ENCODE measurements around the gene STOML3. TPM values are rescaled to one million over a fixed set of nuclear protein-coding genes. Genes with fewer than 3 reads are reported as not detected.

Gene STOML3
- total and polyA plus RNA-seq, 8 donors = not detected

DNA sequence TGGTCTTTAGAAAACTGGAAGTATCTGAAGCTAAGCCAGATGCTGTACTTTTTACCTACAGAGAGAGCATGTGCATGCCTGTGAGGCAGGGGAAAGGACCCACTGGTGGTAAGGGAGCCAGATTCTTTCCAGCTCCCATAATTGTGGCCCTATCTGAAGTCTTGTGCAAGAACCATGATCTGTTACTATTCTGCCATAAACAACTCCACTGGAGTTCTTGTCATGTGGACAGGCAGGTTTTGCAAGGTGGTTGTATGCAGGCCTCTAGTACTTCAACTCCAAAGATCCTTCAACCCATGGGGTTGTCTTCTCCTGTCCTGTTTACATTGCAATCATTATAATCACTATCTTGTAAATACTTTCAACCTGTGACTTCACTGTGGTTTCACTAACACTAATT is 33.1 kb upstream of the STOML3 start:
- no peak overlapping the region for H3K27ac ChIP-seq
- no peak for TF ChIP-seq POLR2A (IDR thresholded peaks at IDR 0.05)
- TF ChIP-seq POLR2AphosphoS5 (IDR thresholded peaks at IDR 0.05) = no peak
- TF ChIP-seq, protein P1, sequence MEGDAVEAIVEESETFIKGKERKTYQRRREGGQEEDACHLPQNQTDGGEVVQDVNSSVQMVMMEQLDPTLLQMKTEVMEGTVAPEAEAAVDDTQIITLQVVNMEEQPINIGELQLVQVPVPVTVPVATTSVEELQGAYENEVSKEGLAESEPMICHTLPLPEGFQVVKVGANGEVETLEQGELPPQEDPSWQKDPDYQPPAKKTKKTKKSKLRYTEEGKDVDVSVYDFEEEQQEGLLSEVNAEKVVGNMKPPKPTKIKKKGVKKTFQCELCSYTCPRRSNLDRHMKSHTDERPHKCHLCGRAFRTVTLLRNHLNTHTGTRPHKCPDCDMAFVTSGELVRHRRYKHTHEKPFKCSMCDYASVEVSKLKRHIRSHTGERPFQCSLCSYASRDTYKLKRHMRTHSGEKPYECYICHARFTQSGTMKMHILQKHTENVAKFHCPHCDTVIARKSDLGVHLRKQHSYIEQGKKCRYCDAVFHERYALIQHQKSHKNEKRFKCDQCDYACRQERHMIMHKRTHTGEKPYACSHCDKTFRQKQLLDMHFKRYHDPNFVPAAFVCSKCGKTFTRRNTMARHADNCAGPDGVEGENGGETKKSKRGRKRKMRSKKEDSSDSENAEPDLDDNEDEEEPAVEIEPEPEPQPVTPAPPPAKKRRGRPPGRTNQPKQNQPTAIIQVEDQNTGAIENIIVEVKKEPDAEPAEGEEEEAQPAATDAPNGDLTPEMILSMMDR (IDR thresholded peaks at IDR 0.05) = no peak
- no peak for TF ChIP-seq EP300 (IDR thresholded peaks at IDR 0.05)

GRCh38 chr13:39023316-39023715 is 32.7 kb upstream of the STOML3 start:
- Histone ChIP-seq H3K36me3 (peaks cover 28 to 99% (median 84%) of the 10 kb centered on the region in 4 donors), H3K4me1 (no peaks in the 10 kb centered on the region), H3K27ac (no peak overlapping the region), H3K9me3 (no peaks in the 10 kb centered on the region), H3K4me3 (no peak overlapping the region), H3K27me3 (no peaks in the 10 kb centered on the region)
- TF ChIP-seq POLR2A (IDR thresholded peaks at IDR 0.05) (no peak), POLR2AphosphoS5 (IDR thresholded peaks at IDR 0.05) (no peak), EP300 (IDR thresholded peaks at IDR 0.05) (no peak)
- TF ChIP-seq, protein P1 (IDR thresholded peaks at IDR 0.05) = no peak
- WGBS, 5 donors = 77 to 91% (median 84%) methylated on average over 2 of the region's 2 CpGs
- no peak for DNase-seq
- intact Hi-C loops (cut with DNase I; ENCODE audit: low total_unique reads) = no loop called here

More for the DNA sequence above, 33.1 kb upstream of the STOML3 start:
- Histone ChIP-seq H3K4me3 (no peak overlapping the region), H3K4me1 (no peaks in the 10 kb centered on the region), H3K36me3 (peaks cover 32 to 99% (median 88%) of the 10 kb centered on the region in 4 donors), H3K9me3 (no peaks in the 10 kb centered on the region), H3K27me3 (no peaks in the 10 kb centered on the region)
- DNase-seq = peak in 1 of 2 donors; percentile 62
- intact Hi-C loops (cut with DNase I; ENCODE audit: low total_unique reads) = no loop called here

GRCh38 chr13:39020853-39021462 is 30.3 kb upstream of the STOML3 start:
- DNase-seq = no peak
- no peak overlapping the region for H3K27ac ChIP-seq
- H3K9me3 ChIP-seq = no peaks in the 10 kb centered on the region
- intact Hi-C loops (cut with DNase I; ENCODE audit: low total_unique reads) = no loop called here
- no peaks in the 10 kb centered on the region for H3K4me1 ChIP-seq
- no peak overlapping the region for H3K4me3 ChIP-seq
- 66 to 79% (median 70%) methylated on average over 4 of the region's 4 CpGs for WGBS, 5 donors
- peaks cover 21 to 99% (median 83%) of the 10 kb centered on the region in 4 donors for H3K36me3 ChIP-seq
- TF ChIP-seq POLR2AphosphoS5 (IDR thresholded peaks at IDR 0.05) (no peak), EP300 (IDR thresholded peaks at IDR 0.05) (no peak), POLR2A (IDR thresholded peaks at IDR 0.05) (no peak)
- TF ChIP-seq, protein P1 (IDR thresholded peaks at IDR 0.05) = no peak
- H3K27me3 ChIP-seq = no peaks in the 10 kb centered on the region

DNA sequence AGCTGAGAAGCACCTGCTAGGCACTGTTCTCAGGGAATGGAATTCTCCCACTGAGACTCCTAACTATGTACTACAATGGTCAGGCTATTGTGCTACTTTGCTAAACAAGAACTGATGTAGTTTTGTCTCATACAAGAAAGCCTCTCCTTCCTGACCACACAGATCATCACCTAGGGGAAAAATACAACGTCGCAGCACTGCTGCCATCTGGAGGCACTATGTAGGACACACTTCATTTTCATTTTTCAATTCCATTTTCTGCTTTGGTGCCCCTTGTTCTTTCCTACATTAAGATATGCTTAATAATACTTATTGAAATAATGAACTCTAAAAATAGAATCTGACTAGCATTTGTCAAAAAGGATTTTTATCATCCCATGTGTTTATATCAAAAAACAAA is 26.2 kb upstream of the STOML3 start:
- Histone ChIP-seq H3K4me1 (no peaks in the 10 kb centered on the region), H3K4me3 (no peak overlapping the region), H3K9me3 (no peaks in the 10 kb centered on the region), H3K27ac (no peak overlapping the region), H3K36me3 (peaks cover 46 to 99% (median 83%) of the 10 kb centered on the region in 4 donors), H3K27me3 (no peaks in the 10 kb centered on the region)
- 11 to 22% (median 14%) methylated on average over 2 of the region's 2 CpGs for WGBS, 5 donors
- intact Hi-C loops (cut with DNase I; ENCODE audit: low total_unique reads) = no loop called here
- DNase-seq = peak in 1 of 2 donors; percentile 63
- TF ChIP-seq POLR2AphosphoS5 (IDR thresholded peaks at IDR 0.05) = no peak

- Histone ChIP-seq H3K9me3 (no peaks in the 10 kb centered on the region), H3K4me1 (no peaks in the 10 kb centered on the region), H3K4me3 (no peak overlapping the region), H3K27ac (no peak overlapping the region), H3K36me3 (peaks cover 51 to 99% (median 83%) of the 10 kb centered on the region in 4 donors), H3K27me3 (no peaks in the 10 kb centered on the region)
- no peak for DNase-seq
- intact Hi-C loops (cut with DNase I; ENCODE audit: low total_unique reads) = no loop called here
- no peak for TF ChIP-seq POLR2AphosphoS5 (IDR thresholded peaks at IDR 0.05)
- TF ChIP-seq POLR2A (IDR thresholded peaks at IDR 0.05) = no peak
- TF ChIP-seq, protein P1 (IDR thresholded peaks at IDR 0.05) = no peak
- TF ChIP-seq EP300 (IDR thresholded peaks at IDR 0.05) = no peak
- 60 to 81% (median 78%) methylated on average over 1 of the region's 1 CpG for WGBS, 5 donors
Observed at GRCh38 chr13:39016087-39016486, 25.5 kb upstream of the STOML3 start.

Data from stomach (tissue), 9 donors.